GM12864 (cell line): ENCODE measurements around the gene SAMD14.

ENCODE experiments used
- DNase-seq: peaks from one replicate; pipeline ENCODE4 v3.0.0-alpha.2; 2011; ENCODE audit warnings: low read depth
- H3K4me3 ChIP-seq: 2 replicates; pipeline ENCODE4 v1.5.1; 2011; ENCODE audit warnings: mild to moderate bottlenecking, low read depth, low read length, control low read depth
- CTCF ChIP-seq: IDR thresholded peaks from 2 replicates; pipeline ENCODE4 v1.5.1; 2011; ENCODE audit warnings: low read depth, mild to moderate bottlenecking, moderate library complexity, low read length, control low read depth, inconsistent platforms; ENCODE audit errors: missing control alignments

The SAMD14 gene

GRCh38 chr17:50130559-50131305, 772 bp upstream of the SAMD14 start:
- no peak for TF ChIP-seq CTCF
- DNase-seq: no peak
- H3K4me3 ChIP-seq: no peak overlapping the region; the same call in 1 of the 2 replicates

- peak overlapping the region; percentile 31 for H3K4me3 ChIP-seq
- no peak for TF ChIP-seq CTCF
- no peak for DNase-seq
Observed at GRCh38 chr17:50129353-50129727, 620 bp downstream of the SAMD14 start.

- no peak overlapping the region for H3K4me3 ChIP-seq
- no peak for DNase-seq
- no peak for TF ChIP-seq CTCF
Observed at GRCh38 chr17:50128441-50129352, 1.3 kb downstream of the SAMD14 start.

- TF ChIP-seq CTCF: no peak
- H3K4me3 ChIP-seq: no peak overlapping the region
- no peak for DNase-seq
Observed at GRCh38 chr17:50127697-50128361, 2.1 kb downstream of the SAMD14 start.

- H3K4me3 ChIP-seq: no peak overlapping the region
- no peak for TF ChIP-seq CTCF
- no peak for DNase-seq
Observed at GRCh38 chr17:50125420-50125997, 4.5 kb downstream of the SAMD14 start.

GRCh38 chr17:50123649-50124349, 6.2 kb downstream of the SAMD14 start:
- TF ChIP-seq CTCF: no peak
- DNase-seq: no peak
- H3K4me3 ChIP-seq: no peak overlapping the region
